Measurements from ENCODE around the gene RNF168. TPM values are rescaled to one million over a fixed set of nuclear protein-coding genes. Genes with fewer than 3 reads are reported as not detected.
"Not testable (repeated sequence)": the region's sequence is repeated elsewhere in the genome, so short reads cannot be mapped to it uniquely, and the experiment has no call there.

The RNF168 gene
- total RNA-seq, 1 donor from 2014 or later = 19.8 TPM

DNA sequence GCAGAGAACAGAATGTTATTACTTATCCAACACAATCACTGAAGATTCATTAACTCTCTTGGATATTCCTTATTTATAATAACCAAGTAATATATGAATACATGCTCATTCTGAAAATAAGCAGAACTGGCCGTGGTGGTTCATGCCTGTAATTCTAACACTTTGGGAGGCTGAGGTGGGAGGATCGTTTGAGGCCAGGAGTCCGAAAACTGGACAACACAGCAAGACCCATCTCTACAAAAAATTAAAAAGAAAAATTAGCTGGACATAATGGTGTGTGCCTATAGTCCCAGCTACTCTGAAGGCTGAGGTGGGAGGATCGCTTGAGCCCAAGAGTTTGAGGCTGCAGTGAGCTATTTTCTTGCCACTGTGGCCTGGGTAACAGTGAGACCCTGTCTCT lies 25.9 kb downstream of the RNF168 start:
- no peak for DNase-seq (ENCODE audit: extremely low spot score, unreplicated experiment)
- Mint-ChIP-seq H3K4me1 (ENCODE audit: unreplicated experiment) (no peaks in the 10 kb centered on the region), H3K27ac (ENCODE audit: unreplicated experiment) (no peak overlapping the region), H3K36me3 (ENCODE audit: unreplicated experiment) (peaks cover 30% of the 10 kb centered on the region), H3K9me3 (ENCODE audit: unreplicated experiment) (no peaks in the 10 kb centered on the region), H3K4me3 (ENCODE audit: unreplicated experiment) (no peak overlapping the region), H3K27me3 (ENCODE audit: unreplicated experiment) (no peaks in the 10 kb centered on the region)
- TF ChIP-seq, protein P1, sequence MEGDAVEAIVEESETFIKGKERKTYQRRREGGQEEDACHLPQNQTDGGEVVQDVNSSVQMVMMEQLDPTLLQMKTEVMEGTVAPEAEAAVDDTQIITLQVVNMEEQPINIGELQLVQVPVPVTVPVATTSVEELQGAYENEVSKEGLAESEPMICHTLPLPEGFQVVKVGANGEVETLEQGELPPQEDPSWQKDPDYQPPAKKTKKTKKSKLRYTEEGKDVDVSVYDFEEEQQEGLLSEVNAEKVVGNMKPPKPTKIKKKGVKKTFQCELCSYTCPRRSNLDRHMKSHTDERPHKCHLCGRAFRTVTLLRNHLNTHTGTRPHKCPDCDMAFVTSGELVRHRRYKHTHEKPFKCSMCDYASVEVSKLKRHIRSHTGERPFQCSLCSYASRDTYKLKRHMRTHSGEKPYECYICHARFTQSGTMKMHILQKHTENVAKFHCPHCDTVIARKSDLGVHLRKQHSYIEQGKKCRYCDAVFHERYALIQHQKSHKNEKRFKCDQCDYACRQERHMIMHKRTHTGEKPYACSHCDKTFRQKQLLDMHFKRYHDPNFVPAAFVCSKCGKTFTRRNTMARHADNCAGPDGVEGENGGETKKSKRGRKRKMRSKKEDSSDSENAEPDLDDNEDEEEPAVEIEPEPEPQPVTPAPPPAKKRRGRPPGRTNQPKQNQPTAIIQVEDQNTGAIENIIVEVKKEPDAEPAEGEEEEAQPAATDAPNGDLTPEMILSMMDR (IDR thresholded peaks at IDR 0.05) = no peak

DNA sequence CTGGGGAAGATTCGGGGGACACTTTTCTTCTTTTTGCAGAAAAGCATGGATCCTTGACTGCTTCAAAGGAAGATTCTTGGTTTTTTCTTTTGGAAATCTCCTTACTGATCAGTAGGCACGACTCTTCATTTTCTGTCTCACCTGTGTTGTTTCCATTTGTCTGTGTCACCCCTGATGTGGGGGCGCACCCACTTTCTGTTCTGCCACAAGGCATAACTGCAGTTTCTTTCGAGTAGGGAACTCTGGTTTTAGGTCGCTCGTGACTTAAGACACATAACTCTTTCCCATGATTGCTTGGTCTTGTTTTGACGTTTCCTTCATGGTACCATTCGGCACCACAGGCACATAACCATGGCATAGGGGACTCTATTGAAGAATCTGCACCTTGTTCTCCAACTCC lies 31.3 kb downstream of the RNF168 start:
- DNase-seq (ENCODE audit: extremely low spot score, unreplicated experiment) = no peak
- peaks cover 20% of the 10 kb centered on the region for H3K36me3 Mint-ChIP-seq (ENCODE audit: unreplicated experiment)
- H3K9me3 Mint-ChIP-seq (ENCODE audit: unreplicated experiment) = no peaks in the 10 kb centered on the region
- no peak overlapping the region for H3K27ac Mint-ChIP-seq (ENCODE audit: unreplicated experiment)
- H3K4me1 Mint-ChIP-seq (ENCODE audit: unreplicated experiment) = no peaks in the 10 kb centered on the region
- TF ChIP-seq, protein P1 (IDR thresholded peaks at IDR 0.05) = no peak
- H3K27me3 Mint-ChIP-seq (ENCODE audit: unreplicated experiment) = no peaks in the 10 kb centered on the region
- H3K4me3 Mint-ChIP-seq (ENCODE audit: unreplicated experiment) = no peak overlapping the region

DNA sequence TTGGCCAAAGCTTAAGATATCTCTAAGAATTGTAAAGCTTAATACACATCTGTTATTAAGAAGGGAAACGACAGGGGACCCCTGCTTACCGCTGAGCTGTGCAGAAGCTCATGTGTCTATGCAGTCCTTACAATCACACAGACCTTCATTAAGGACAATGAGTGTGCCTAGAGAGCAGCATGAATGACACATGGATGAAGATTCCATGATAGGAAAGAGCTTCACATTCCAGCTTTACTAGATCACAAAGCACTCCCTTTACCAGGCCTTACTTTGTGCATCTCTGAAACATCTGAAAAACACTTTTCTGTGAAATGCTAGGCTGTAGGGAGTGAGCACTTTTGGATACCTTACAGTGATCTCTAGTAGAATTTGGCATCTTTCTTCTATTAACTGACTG lies 32.0 kb downstream of the RNF168 start:
- Mint-ChIP-seq H3K9me3 (ENCODE audit: unreplicated experiment) (no peaks in the 10 kb centered on the region), H3K4me1 (ENCODE audit: unreplicated experiment) (no peaks in the 10 kb centered on the region), H3K36me3 (ENCODE audit: unreplicated experiment) (peaks cover 20% of the 10 kb centered on the region), H3K4me3 (ENCODE audit: unreplicated experiment) (no peak overlapping the region), H3K27ac (ENCODE audit: unreplicated experiment) (no peak overlapping the region), H3K27me3 (ENCODE audit: unreplicated experiment) (no peaks in the 10 kb centered on the region)
- TF ChIP-seq, protein P1 (IDR thresholded peaks at IDR 0.05) = no peak
- no peak for DNase-seq (ENCODE audit: extremely low spot score, unreplicated experiment)

DNA sequence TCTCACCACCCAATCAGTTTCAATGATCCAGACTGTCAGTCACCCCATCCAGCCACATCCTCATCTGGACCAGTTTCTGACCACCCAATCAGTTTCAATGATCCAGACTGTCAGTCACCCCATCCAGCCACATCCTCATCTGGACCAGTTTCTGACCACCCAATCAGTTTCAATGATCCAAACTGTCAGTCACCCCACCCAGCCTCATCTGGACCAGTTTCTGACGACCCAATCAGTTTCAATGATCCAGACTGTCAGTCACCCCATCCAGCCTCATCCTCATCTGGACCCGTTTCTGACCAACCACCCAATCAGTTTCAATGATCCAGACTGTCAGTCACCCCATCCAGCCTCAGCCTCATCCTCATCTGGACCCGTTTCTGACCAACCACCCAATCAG lies 33.4 kb downstream of the RNF168 start:
- not testable (repeated sequence) for H3K27me3 Mint-ChIP-seq (ENCODE audit: unreplicated experiment); H3K4me1 Mint-ChIP-seq (ENCODE audit: unreplicated experiment); H3K9me3 Mint-ChIP-seq (ENCODE audit: unreplicated experiment); H3K4me3 Mint-ChIP-seq (ENCODE audit: unreplicated experiment); H3K27ac Mint-ChIP-seq (ENCODE audit: unreplicated experiment); DNase-seq (ENCODE audit: extremely low spot score, unreplicated experiment)
- H3K36me3 Mint-ChIP-seq (ENCODE audit: unreplicated experiment) = peaks cover 19% of the 10 kb centered on the region

DNA sequence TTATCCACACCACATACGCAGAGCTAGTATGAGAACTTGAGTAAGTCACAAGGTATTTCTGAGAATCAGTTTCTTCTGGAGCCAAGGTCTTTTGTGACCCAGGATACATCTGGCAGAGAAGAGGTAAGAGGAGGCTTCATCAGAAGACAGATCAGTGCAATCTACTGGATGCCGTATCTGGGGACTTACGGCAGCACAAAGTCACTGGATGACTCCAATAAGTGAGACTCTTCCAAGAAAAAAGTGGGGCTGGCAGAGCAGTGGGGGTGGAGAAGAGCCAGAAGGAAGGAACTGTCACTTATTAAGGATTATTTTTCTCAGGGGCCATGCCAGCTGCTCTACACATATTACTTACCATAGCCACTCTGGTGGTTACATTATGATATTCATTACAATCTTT lies 39.8 kb downstream of the RNF168 start:
- H3K27ac Mint-ChIP-seq (ENCODE audit: unreplicated experiment) = no peak overlapping the region
- no peaks in the 10 kb centered on the region for H3K27me3 Mint-ChIP-seq (ENCODE audit: unreplicated experiment)
- no peaks in the 10 kb centered on the region for H3K9me3 Mint-ChIP-seq (ENCODE audit: unreplicated experiment)

DNA sequence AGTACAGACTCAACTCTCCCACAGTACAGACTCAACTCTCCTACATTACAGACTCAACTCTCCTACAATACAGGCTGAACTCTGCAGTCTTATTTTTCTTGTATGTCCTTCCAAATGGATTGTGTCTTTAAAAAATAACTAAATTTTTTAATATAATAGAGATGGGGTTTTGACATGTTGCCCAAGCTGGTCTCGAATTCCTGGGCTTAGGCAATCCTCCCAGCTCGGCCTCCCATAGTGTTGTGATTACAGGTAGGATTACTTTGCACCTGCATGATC lies 40.2 kb downstream of the RNF168 start:
- Mint-ChIP-seq H3K4me1 (ENCODE audit: unreplicated experiment) (no peaks in the 10 kb centered on the region), H3K36me3 (ENCODE audit: unreplicated experiment) (peaks cover 6% of the 10 kb centered on the region), H3K27me3 (ENCODE audit: unreplicated experiment) (no peaks in the 10 kb centered on the region)

More for the DNA sequence above, 39.8 kb downstream of the RNF168 start:
- TF ChIP-seq, protein P1 (IDR thresholded peaks at IDR 0.05) = no peak
- Mint-ChIP-seq H3K4me3 (ENCODE audit: unreplicated experiment) (no peak overlapping the region), H3K4me1 (ENCODE audit: unreplicated experiment) (no peaks in the 10 kb centered on the region), H3K36me3 (ENCODE audit: unreplicated experiment) (peaks cover 6% of the 10 kb centered on the region)
- no peak for DNase-seq (ENCODE audit: extremely low spot score, unreplicated experiment)

DNA sequence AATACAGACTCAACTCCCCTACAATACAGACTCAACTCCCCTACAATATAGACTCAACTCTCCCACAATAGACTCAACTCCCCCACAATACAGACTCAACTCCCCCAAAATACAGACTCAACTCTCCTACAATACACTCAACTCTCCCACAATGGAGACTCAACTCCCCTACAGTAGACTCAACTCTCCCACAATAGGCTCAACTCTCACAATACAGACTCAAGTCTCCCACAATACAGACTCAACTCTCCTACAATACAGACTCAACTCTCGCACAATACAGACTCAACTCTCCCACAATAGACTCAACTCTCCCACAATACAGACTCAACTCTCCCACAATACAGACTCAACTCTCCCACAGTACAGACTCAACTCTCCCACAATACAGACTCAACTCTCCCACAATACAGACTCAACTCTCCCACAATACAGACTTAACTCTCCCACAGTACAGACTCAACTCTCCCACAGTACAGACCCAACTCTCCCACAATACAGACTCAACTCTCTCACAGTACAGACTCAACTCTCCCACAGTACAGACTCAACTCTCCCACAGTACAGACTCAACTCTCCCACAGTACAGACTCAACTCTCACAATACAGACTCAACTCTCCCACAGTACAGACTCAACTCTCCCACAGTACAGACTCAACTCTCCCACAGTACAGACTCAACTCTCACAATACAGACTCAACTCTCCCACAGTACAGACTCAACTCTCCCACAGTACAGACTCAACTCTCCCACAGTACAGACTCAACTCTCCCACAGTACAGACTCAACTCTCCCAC lies 40.7 kb downstream of the RNF168 start:
- H3K27ac Mint-ChIP-seq (ENCODE audit: unreplicated experiment); H3K4me1 Mint-ChIP-seq (ENCODE audit: unreplicated experiment); H3K27me3 Mint-ChIP-seq (ENCODE audit: unreplicated experiment); H3K36me3 Mint-ChIP-seq (ENCODE audit: unreplicated experiment); DNase-seq (ENCODE audit: extremely low spot score, unreplicated experiment); H3K9me3 Mint-ChIP-seq (ENCODE audit: unreplicated experiment); H3K4me3 Mint-ChIP-seq (ENCODE audit: unreplicated experiment): not testable (repeated sequence)

More for the DNA sequence above, 40.2 kb downstream of the RNF168 start:
- TF ChIP-seq, protein P1 (IDR thresholded peaks at IDR 0.05) = no peak
- no peak overlapping the region for H3K27ac Mint-ChIP-seq (ENCODE audit: unreplicated experiment)
- no peaks in the 10 kb centered on the region for H3K9me3 Mint-ChIP-seq (ENCODE audit: unreplicated experiment)
- H3K4me3 Mint-ChIP-seq (ENCODE audit: unreplicated experiment) = no peak overlapping the region
- no peak for DNase-seq (ENCODE audit: extremely low spot score, unreplicated experiment)
